Measurements from ENCODE around the gene CDC25C. TPM values are rescaled to one million over a fixed set of nuclear protein-coding genes. Genes with fewer than 3 reads are reported as not detected.
A peak's percentile ranks its signal among the peaks of the same experiment; 100 is the strongest.

CDC25C gene
- total RNA-seq, 1 donor from 2014 or later: 1.6 TPM

DNA sequence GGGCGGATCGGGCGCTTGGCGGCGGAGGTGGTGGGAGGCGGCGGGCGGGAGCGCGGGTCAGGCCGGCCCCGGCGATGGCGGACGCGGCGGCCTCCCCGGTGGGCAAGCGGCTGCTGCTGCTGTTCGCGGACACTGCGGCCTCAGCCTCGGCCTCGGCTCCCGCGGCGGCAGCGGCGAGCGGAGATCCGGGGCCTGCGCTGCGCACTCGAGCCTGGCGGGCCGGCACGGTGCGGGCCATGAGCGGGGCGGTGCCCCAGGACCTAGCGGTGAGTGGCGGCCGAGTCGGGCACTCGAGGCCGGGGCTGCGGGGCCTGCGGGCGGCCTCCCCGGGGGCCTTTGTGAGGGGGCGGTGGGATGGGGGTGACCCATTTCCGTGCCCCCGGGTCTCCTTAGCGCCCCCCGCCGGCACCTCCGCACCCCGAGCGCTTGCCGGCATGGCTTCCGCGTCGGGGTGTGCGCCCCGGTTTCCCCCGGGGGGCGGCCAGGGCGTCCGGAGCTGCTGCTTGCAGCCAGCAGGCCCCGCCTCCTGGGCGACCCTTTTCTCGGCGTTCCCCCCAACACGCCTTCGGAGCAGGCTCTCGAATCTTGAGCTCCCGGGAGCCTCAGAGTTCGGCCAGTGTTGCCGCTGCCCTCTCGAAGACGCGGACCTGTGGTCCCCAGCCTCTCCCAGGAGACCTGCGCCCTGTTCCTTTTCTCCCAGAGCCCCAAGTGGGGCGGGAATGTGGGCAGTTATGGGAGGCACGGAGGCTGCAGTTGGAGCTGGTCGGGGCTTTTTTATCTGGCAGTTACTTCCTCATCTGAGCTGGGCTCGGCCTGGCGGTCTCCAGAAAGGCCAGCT is 21.3 kb upstream of the CDC25C start:
- peaks cover 2% of the 10 kb centered on the region for H3K36me3 Mint-ChIP-seq (ENCODE audit: low read depth)
- H3K9me3 Mint-ChIP-seq (ENCODE audit: low read depth): peaks cover 4% of the 10 kb centered on the region
- H3K4me3 Mint-ChIP-seq (ENCODE audit: unreplicated experiment): peak overlapping the region; percentile 94
- H3K27ac Mint-ChIP-seq (ENCODE audit: unreplicated experiment): peak overlapping the region; percentile 98
- peaks cover 57% of the 10 kb centered on the region for H3K4me1 Mint-ChIP-seq (ENCODE audit: low read depth)
- no peak for DNase-seq (ENCODE audit: low spot score)
- no peaks in the 10 kb centered on the region for H3K27me3 Mint-ChIP-seq (ENCODE audit: low read depth)
- TF ChIP-seq CTCF (IDR thresholded peaks at IDR 0.05): peak; percentile 71

GRCh38 chr5:138352071-138352721 is 20.6 kb upstream of the CDC25C start, which contains the start of gene KDM3B:
Gene KDM3B, plus strand, starts transcription at chr5:138352685. Its CDS starts 111 bp downstream, at chr5:138352796.
- H3K4me3 Mint-ChIP-seq (ENCODE audit: unreplicated experiment): peak within 1 kb of the TSS; percentile 94
- H3K9me3 Mint-ChIP-seq (ENCODE audit: low read depth): peaks cover 4% of the 10 kb centered on the region

DNA sequence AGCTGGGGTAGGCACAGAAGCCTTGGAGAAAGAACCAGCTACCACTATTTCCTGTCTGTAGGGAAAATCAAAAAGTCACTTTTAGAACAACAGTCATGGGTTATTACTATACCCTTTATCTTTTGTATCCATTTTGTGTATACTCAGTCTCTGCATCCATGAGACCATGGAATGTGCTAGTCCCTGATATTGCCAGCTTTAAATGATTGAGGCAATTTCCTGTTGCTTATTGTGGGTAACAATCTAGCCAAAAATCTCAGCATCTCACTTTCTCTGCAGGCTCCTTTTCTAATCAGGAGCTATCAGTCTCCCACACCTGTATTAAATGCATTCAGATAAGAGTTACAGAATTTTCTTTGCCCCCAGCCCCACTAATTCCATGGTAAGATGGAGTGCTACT is 19.9 kb upstream of the CDC25C start:
- no peak for TF ChIP-seq CTCF (IDR thresholded peaks at IDR 0.05)
- no peak for DNase-seq (ENCODE audit: low spot score)
- Mint-ChIP-seq H3K9me3 (ENCODE audit: low read depth) (peaks cover 4% of the 10 kb centered on the region), H3K36me3 (ENCODE audit: low read depth) (peaks cover 13% of the 10 kb centered on the region), H3K27ac (ENCODE audit: unreplicated experiment) (peak overlapping the region; percentile 78), H3K4me3 (ENCODE audit: unreplicated experiment) (peak overlapping the region; percentile 56), H3K4me1 (ENCODE audit: low read depth) (peaks cover 57% of the 10 kb centered on the region), H3K27me3 (ENCODE audit: low read depth) (no peaks in the 10 kb centered on the region)

More at GRCh38 chr5:138352071-138352721, 20.6 kb upstream of the CDC25C start, which contains the start of gene KDM3B:
- no peak for DNase-seq (ENCODE audit: low spot score)
- H3K27ac Mint-ChIP-seq (ENCODE audit: unreplicated experiment): peak within 1 kb of the TSS; percentile 98
- TF ChIP-seq CTCF (IDR thresholded peaks at IDR 0.05): peak; percentile 86
- no peaks in the 10 kb centered on the region for H3K27me3 Mint-ChIP-seq (ENCODE audit: low read depth)
- H3K36me3 Mint-ChIP-seq (ENCODE audit: low read depth): peaks cover 8% of the 10 kb centered on the region
- H3K4me1 Mint-ChIP-seq (ENCODE audit: low read depth): peaks cover 57% of the 10 kb centered on the region

- peaks cover 4% of the 10 kb centered on the region for H3K9me3 Mint-ChIP-seq (ENCODE audit: low read depth)
- no peak overlapping the region for H3K4me3 Mint-ChIP-seq (ENCODE audit: unreplicated experiment)
- H3K36me3 Mint-ChIP-seq (ENCODE audit: low read depth): peaks cover 13% of the 10 kb centered on the region
- peaks cover 57% of the 10 kb centered on the region for H3K4me1 Mint-ChIP-seq (ENCODE audit: low read depth)
- TF ChIP-seq CTCF (IDR thresholded peaks at IDR 0.05): no peak
- no peak for DNase-seq (ENCODE audit: low spot score)
- H3K27ac Mint-ChIP-seq (ENCODE audit: unreplicated experiment): peak overlapping the region; percentile 78
- H3K27me3 Mint-ChIP-seq (ENCODE audit: low read depth): no peaks in the 10 kb centered on the region
Observed at GRCh38 chr5:138351056-138351455, 19.5 kb upstream of the CDC25C start.

- Mint-ChIP-seq H3K4me1 (ENCODE audit: low read depth) (peaks cover 53% of the 10 kb centered on the region), H3K36me3 (ENCODE audit: low read depth) (peaks cover 17% of the 10 kb centered on the region), H3K27me3 (ENCODE audit: low read depth) (no peaks in the 10 kb centered on the region), H3K9me3 (ENCODE audit: low read depth) (peaks cover 4% of the 10 kb centered on the region), H3K27ac (ENCODE audit: unreplicated experiment) (peak overlapping the region; percentile 78), H3K4me3 (ENCODE audit: unreplicated experiment) (no peak overlapping the region)
- no peak for DNase-seq (ENCODE audit: low spot score)
- no peak for TF ChIP-seq CTCF (IDR thresholded peaks at IDR 0.05)
Observed at GRCh38 chr5:138350563-138350890, 18.9 kb upstream of the CDC25C start.
